ENCODE data around the gene APP. TPM values are rescaled to one million over a fixed set of nuclear protein-coding genes. Genes with fewer than 3 reads are reported as not detected.

Gene APP
- total RNA-seq, 1 experiment from 2014 or later: 560 TPM

DNA sequence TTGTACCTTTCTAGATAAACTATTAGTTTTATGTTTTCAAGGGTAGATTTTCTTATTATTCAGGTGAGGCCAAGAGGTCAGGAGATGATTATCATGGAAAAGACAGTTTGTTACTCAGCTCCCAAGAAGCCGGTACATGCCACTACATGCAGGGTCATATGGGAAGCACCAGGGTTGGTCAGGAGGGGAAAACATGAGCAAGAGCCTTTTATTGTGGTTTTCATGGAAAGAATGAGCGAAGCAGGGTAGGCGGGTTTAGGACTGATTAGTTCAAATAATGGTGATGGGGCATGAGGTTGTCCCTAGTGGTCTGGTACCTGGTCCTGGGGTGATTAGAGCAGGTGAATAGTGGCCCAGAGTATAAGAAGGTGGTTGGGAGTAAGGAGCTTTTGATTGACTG, 189.9 kb downstream of the APP start:
- DNase-seq (ENCODE audit: low spot score): no peak
- no peak overlapping the region for H3K4me3 Mint-ChIP-seq
- ChIA-PET CTCF (no interaction called here), POLR2A (no interaction called here)
- peaks cover 28% of the 10 kb centered on the region for H3K4me1 Mint-ChIP-seq
- peaks cover 64% of the 10 kb centered on the region for H3K36me3 Mint-ChIP-seq
- no peaks in the 10 kb centered on the region for H3K9me3 Mint-ChIP-seq
- H3K27me3 Mint-ChIP-seq (ENCODE audit: low read depth): no peaks in the 10 kb centered on the region
- ATAC-seq: no peak
- TF ChIP-seq, protein P1, sequence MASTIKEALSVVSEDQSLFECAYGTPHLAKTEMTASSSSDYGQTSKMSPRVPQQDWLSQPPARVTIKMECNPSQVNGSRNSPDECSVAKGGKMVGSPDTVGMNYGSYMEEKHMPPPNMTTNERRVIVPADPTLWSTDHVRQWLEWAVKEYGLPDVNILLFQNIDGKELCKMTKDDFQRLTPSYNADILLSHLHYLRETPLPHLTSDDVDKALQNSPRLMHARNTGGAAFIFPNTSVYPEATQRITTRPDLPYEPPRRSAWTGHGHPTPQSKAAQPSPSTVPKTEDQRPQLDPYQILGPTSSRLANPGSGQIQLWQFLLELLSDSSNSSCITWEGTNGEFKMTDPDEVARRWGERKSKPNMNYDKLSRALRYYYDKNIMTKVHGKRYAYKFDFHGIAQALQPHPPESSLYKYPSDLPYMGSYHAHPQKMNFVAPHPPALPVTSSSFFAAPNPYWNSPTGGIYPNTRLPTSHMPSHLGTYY (CRISPR knock-in tag; IDR thresholded peaks at IDR 0.05): no peak
- TF ChIP-seq ZNF416 (CRISPR knock-in tag; IDR thresholded peaks at IDR 0.05): no peak
- TF ChIP-seq CREM (CRISPR knock-in tag; IDR thresholded peaks at IDR 0.05): no peak
- TF ChIP-seq ZNF138 (CRISPR knock-in tag; conservative IDR thresholded peaks at IDR 0.05): no peak
- TF ChIP-seq FOXP1 (CRISPR knock-in tag; IDR thresholded peaks at IDR 0.05; ENCODE audit: borderline replicate concordance): no peak
- no peak for TF ChIP-seq ZNF219 (CRISPR knock-in tag; IDR thresholded peaks at IDR 0.05; ENCODE audit: borderline replicate concordance)
- no peak for TF ChIP-seq MXD4 (CRISPR knock-in tag; IDR thresholded peaks at IDR 0.05; ENCODE audit: borderline replicate concordance)
- TF ChIP-seq, protein P2, sequence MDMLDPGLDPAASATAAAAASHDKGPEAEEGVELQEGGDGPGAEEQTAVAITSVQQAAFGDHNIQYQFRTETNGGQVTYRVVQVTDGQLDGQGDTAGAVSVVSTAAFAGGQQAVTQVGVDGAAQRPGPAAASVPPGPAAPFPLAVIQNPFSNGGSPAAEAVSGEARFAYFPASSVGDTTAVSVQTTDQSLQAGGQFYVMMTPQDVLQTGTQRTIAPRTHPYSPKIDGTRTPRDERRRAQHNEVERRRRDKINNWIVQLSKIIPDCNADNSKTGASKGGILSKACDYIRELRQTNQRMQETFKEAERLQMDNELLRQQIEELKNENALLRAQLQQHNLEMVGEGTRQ (CRISPR knock-in tag; IDR thresholded peaks at IDR 0.05): no peak
- TF ChIP-seq, protein P3, sequence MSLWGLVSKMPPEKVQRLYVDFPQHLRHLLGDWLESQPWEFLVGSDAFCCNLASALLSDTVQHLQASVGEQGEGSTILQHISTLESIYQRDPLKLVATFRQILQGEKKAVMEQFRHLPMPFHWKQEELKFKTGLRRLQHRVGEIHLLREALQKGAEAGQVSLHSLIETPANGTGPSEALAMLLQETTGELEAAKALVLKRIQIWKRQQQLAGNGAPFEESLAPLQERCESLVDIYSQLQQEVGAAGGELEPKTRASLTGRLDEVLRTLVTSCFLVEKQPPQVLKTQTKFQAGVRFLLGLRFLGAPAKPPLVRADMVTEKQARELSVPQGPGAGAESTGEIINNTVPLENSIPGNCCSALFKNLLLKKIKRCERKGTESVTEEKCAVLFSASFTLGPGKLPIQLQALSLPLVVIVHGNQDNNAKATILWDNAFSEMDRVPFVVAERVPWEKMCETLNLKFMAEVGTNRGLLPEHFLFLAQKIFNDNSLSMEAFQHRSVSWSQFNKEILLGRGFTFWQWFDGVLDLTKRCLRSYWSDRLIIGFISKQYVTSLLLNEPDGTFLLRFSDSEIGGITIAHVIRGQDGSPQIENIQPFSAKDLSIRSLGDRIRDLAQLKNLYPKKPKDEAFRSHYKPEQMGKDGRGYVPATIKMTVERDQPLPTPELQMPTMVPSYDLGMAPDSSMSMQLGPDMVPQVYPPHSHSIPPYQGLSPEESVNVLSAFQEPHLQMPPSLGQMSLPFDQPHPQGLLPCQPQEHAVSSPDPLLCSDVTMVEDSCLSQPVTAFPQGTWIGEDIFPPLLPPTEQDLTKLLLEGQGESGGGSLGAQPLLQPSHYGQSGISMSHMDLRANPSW (CRISPR knock-in tag; conservative IDR thresholded peaks at IDR 0.05; ENCODE audit: low read depth): no peak
- no peak for TF ChIP-seq ZNF671 (CRISPR knock-in tag; IDR thresholded peaks at IDR 0.05)
- no peak for TF ChIP-seq GTF2I (CRISPR knock-in tag; conservative IDR thresholded peaks at IDR 0.05)
- TF ChIP-seq, protein P4, sequence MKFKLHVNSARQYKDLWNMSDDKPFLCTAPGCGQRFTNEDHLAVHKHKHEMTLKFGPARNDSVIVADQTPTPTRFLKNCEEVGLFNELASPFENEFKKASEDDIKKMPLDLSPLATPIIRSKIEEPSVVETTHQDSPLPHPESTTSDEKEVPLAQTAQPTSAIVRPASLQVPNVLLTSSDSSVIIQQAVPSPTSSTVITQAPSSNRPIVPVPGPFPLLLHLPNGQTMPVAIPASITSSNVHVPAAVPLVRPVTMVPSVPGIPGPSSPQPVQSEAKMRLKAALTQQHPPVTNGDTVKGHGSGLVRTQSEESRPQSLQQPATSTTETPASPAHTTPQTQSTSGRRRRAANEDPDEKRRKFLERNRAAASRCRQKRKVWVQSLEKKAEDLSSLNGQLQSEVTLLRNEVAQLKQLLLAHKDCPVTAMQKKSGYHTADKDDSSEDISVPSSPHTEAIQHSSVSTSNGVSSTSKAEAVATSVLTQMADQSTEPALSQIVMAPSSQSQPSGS (CRISPR knock-in tag; IDR thresholded peaks at IDR 0.05; ENCODE audit: borderline replicate concordance, low read depth): no peak
- TF ChIP-seq RELA (CRISPR knock-in tag; IDR thresholded peaks at IDR 0.05; ENCODE audit: borderline replicate concordance): no peak
- no peak for TF ChIP-seq ZBTB21 (CRISPR knock-in tag; IDR thresholded peaks at IDR 0.05; ENCODE audit: borderline replicate concordance)
- TF ChIP-seq ZBTB43 (CRISPR knock-in tag; IDR thresholded peaks at IDR 0.05): no peak
- TF ChIP-seq ZNF317 (CRISPR knock-in tag; IDR thresholded peaks at IDR 0.05; ENCODE audit: borderline replicate concordance, low read depth): no peak
- no peak for TF ChIP-seq FOXJ3 (CRISPR knock-in tag; IDR thresholded peaks at IDR 0.05; ENCODE audit: borderline replicate concordance)
- H3K27ac Mint-ChIP-seq: peak overlapping the region; percentile 16; the same call in 1 of the 2 replicates

GRCh38 chr21:25979845-25980616, 190.5 kb downstream of the APP start:
- Mint-ChIP-seq H3K27ac (peak overlapping the region; percentile 84), H3K36me3 (peaks cover 66% of the 10 kb centered on the region)

More at GRCh38 chr21:25979845-25980616, 190.5 kb downstream of the APP start:
- TF ChIP-seq ZBTB43 (CRISPR knock-in tag; IDR thresholded peaks at IDR 0.05) (no peak), TEAD1 (CRISPR knock-in tag; IDR thresholded peaks at IDR 0.05) (no peak), CREM (CRISPR knock-in tag; IDR thresholded peaks at IDR 0.05) (no peak), NR2C2 (CRISPR knock-in tag; IDR thresholded peaks at IDR 0.05) (no peak), KAT7 (CRISPR knock-in tag; IDR thresholded peaks at IDR 0.05; ENCODE audit: borderline replicate concordance) (no peak), ZNF138 (CRISPR knock-in tag; conservative IDR thresholded peaks at IDR 0.05) (no peak)
- Mint-ChIP-seq H3K9me3 (no peaks in the 10 kb centered on the region), H3K4me1 (peaks cover 21% of the 10 kb centered on the region), H3K4me3 (no peak overlapping the region), H3K27me3 (ENCODE audit: low read depth) (no peaks in the 10 kb centered on the region)
- CTCF ChIA-PET: no interaction called here
- POLR2A ChIA-PET: no interaction called here
- DNase-seq (ENCODE audit: low spot score): no peak
- no peak for ATAC-seq
